OCI-LY3 (cell line): ENCODE measurements around the gene UBE2G2.

Experiments
- EZH2phosphoT487 ChIP-seq: fragments of 200-600 bp; shearing (Covaris generic); IDR thresholded peaks from 2 replicates; pipeline ENCODE4 v1.6.1; 2018; ENCODE audit warnings: antibody characterized with exemption, mixed run types, low read depth
- TF ChIP-seq, protein P1 (sequence below): fragments of 200-600, 300-600 bp; sonication (generic); IDR thresholded peaks from 2 replicates; pipeline ENCODE4 v1.5.1; 2014; ENCODE audit warnings: antibody characterized with exemption, low read length, low read depth

DNA sequence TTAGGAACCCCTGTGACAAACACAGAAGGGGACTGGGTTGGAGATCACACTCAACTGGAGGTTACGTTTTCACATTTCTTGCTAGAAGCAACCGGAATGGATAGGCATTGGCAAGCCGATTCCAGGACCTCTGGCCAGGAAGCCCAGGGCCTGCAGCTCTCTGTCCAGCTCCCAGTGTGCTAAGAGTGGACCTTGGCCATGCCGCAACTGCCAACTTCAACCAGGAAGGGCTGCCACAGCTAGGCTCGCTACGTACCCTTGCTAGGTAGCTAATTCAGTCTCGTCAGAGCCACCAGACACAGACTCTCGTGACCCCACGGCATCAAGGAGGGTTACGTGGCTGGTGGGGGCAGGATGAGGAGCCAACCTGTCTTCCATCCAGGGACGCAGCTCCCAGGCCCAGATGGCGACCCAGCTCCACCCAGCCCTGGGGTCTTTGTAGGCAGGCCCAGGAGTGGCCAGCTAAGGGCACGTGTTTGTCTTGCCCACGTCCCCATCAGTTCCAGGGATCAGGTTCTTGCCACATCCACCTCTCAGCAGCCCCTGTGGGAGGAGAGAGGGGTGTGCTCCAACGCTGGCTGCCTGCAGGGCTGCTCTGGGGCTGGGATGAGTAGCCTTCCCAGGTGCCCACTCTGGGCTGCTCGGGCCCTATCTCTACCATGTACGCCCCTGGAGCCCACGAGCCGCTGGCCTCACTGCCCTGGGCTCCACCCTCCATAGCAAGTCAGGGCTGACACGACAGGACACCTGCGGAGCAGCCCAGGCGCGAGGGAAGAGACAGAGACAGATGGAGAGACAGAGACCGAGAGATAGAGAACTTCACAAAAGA lies 39.2 kb downstream of the UBE2G2 start:
- TF ChIP-seq, protein P1, sequence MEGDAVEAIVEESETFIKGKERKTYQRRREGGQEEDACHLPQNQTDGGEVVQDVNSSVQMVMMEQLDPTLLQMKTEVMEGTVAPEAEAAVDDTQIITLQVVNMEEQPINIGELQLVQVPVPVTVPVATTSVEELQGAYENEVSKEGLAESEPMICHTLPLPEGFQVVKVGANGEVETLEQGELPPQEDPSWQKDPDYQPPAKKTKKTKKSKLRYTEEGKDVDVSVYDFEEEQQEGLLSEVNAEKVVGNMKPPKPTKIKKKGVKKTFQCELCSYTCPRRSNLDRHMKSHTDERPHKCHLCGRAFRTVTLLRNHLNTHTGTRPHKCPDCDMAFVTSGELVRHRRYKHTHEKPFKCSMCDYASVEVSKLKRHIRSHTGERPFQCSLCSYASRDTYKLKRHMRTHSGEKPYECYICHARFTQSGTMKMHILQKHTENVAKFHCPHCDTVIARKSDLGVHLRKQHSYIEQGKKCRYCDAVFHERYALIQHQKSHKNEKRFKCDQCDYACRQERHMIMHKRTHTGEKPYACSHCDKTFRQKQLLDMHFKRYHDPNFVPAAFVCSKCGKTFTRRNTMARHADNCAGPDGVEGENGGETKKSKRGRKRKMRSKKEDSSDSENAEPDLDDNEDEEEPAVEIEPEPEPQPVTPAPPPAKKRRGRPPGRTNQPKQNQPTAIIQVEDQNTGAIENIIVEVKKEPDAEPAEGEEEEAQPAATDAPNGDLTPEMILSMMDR: no peak
- no peak for TF ChIP-seq EZH2phosphoT487
